ENCODE data around the gene PVALEF. TPM values are rescaled to one million over a fixed set of nuclear protein-coding genes. Genes with fewer than 3 reads are reported as not detected.
"Not testable (repeated sequence)": the region's sequence is repeated elsewhere in the genome, so short reads cannot be mapped to it uniquely, and the experiment has no call there.

Gene PVALEF
- polyA plus RNA-seq, 1 donor: 0.33 TPM

GRCh38 chr17:81144423-81144781 is 20.9 kb upstream of the PVALEF start:
- DNase-seq: no peak

- not testable (repeated sequence) for DNase-seq
These were observed 19.1 kb upstream of the PVALEF start for GRCh38 chr17:81146208-81146607.

GRCh38 chr17:81147701-81148100 is 17.6 kb upstream of the PVALEF start:
- DNase-seq: no peak

GRCh38 chr17:81148571-81148970 is 16.7 kb upstream of the PVALEF start:
- no peak for DNase-seq

- DNase-seq: no peak
These were observed 16.2 kb upstream of the PVALEF start for GRCh38 chr17:81148986-81149533.

GRCh38 chr17:81150377-81151077 is 14.8 kb upstream of the PVALEF start:
- DNase-seq: no peak

- DNase-seq: no peak
These were observed 14.0 kb upstream of the PVALEF start for GRCh38 chr17:81151278-81151677.

- no peak for DNase-seq
These were observed 12.9 kb upstream of the PVALEF start for GRCh38 chr17:81152288-81152828.

- DNase-seq: no peak
These were observed 11.9 kb upstream of the PVALEF start for GRCh38 chr17:81153340-81153803.

GRCh38 chr17:81154016-81154415 is 11.3 kb upstream of the PVALEF start:
- DNase-seq: not testable (repeated sequence)

- no peak for DNase-seq
These were observed 10.3 kb upstream of the PVALEF start for GRCh38 chr17:81154961-81155360.

- DNase-seq: no peak
These were observed 8.2 kb upstream of the PVALEF start for GRCh38 chr17:81156866-81157805.

GRCh38 chr17:81157848-81158687 is 7.2 kb upstream of the PVALEF start:
- no peak for DNase-seq

GRCh38 chr17:81158688-81159590 is 6.4 kb upstream of the PVALEF start:
- DNase-seq: no peak

GRCh38 chr17:81159611-81160265 is 5.6 kb upstream of the PVALEF start:
- no peak for DNase-seq

- DNase-seq: no peak
These were observed 5.0 kb upstream of the PVALEF start for GRCh38 chr17:81160306-81160705.

GRCh38 chr17:81160747-81161453 is 4.4 kb upstream of the PVALEF start:
- no peak for DNase-seq

GRCh38 chr17:81161536-81161935 is 3.8 kb upstream of the PVALEF start:
- DNase-seq: no peak

- DNase-seq: no peak
These were observed 3.3 kb upstream of the PVALEF start for GRCh38 chr17:81161972-81162371.
